Skeletal muscle tissue (tissue), 5 donors: ENCODE measurements around the gene UNC79. TPM values are rescaled to one million over a fixed set of nuclear protein-coding genes. Genes with fewer than 3 reads are reported as not detected.

Source experiments
- H3K27ac ChIP-seq: one replicate; pipeline ENCODE4 v1.7.0; 2013; ENCODE audit warnings: mild to moderate bottlenecking, low read depth, low read length, inconsistent platforms
- H3K27me3 ChIP-seq, 3 donors: one replicate each; pipeline ENCODE4 v1.7.0; 2013; ENCODE audit warnings: low read length in 3 of 3; ENCODE audit not compliant: control insufficient read depth in 3 of 3, insufficient read depth in 3 of 3
- H3K36me3 ChIP-seq, 3 donors: one replicate each; pipeline ENCODE4 v1.7.0; 2013; ENCODE audit warnings: low read length in 3 of 3; ENCODE audit not compliant: control insufficient read depth in 3 of 3, insufficient read depth in 3 of 3
- H3K4me1 ChIP-seq, 3 donors: one replicate each; pipeline ENCODE4 v1.7.0; 2013; ENCODE audit warnings: low read length in 3 of 3, mild to moderate bottlenecking in 3 of 3; ENCODE audit not compliant: control insufficient read depth in 3 of 3, insufficient read depth in 3 of 3
- H3K4me3 ChIP-seq, 3 donors: one replicate each; pipeline ENCODE4 v1.7.0; 2013; ENCODE audit warnings: low read length in 3 of 3
- H3K9ac ChIP-seq, 3 donors: one replicate each; pipeline ENCODE4 v1.7.0; 2013; ENCODE audit warnings: low read length in 3 of 3, mild to moderate bottlenecking in 3 of 3, moderate library complexity in 2 of 3, low read depth in 1 of 3
- H3K9me3 ChIP-seq, 3 donors: one replicate each; pipeline ENCODE4 v1.7.0; 2013; ENCODE audit warnings: low read length in 3 of 3; ENCODE audit not compliant: control insufficient read depth in 3 of 3
- small RNA-seq: library from RNA; depleted of rRNA; stranded (forward); fragments of <200 nt; gene quantifications from one replicate; pipeline ENCODE3, GENCODE V24; 2014
- total RNA-seq: library from RNA; depleted of rRNA; stranded (reverse); fragments of >200 nt; gene quantifications from one replicate; pipeline ENCODE4 v1.2.3, GENCODE V29; 2014
- donor health status: Osteomylitis.

The UNC79 gene
- total RNA-seq, 1 donor from 2014 or later = under 0.01 TPM

- H3K9ac ChIP-seq = no peak overlapping the region
- H3K9me3 ChIP-seq = no peaks in the 10 kb centered on the region
- H3K4me1 ChIP-seq = peaks cover 0 to 18% (median 0%) of the 10 kb centered on the region in 3 donors
- H3K27ac ChIP-seq = no peak overlapping the region
- H3K27me3 ChIP-seq = peaks cover 0 to 6% (median 0%) of the 10 kb centered on the region in 3 donors
- no peak overlapping the region for H3K4me3 ChIP-seq
- H3K36me3 ChIP-seq = no peaks in the 10 kb centered on the region
Measured at GRCh38 chr14:93748208-93749075, 317.7 kb downstream of the UNC79 start.

GRCh38 chr14:93749076-93749420, 318.3 kb downstream of the UNC79 start:
- Histone ChIP-seq H3K27me3 (peaks cover 0 to 6% (median 0%) of the 10 kb centered on the region in 3 donors), H3K4me1 (peaks cover 0 to 21% (median 0%) of the 10 kb centered on the region in 3 donors), H3K4me3 (no peak overlapping the region), H3K9ac (no peak overlapping the region), H3K9me3 (no peaks in the 10 kb centered on the region), H3K36me3 (no peaks in the 10 kb centered on the region), H3K27ac (no peak overlapping the region)

GRCh38 chr14:93751946-93752655, 321.4 kb downstream of the UNC79 start:
- no peak overlapping the region for H3K9ac ChIP-seq
- no peak overlapping the region for H3K4me3 ChIP-seq
- H3K27me3 ChIP-seq = peaks cover 0 to 2% (median 0%) of the 10 kb centered on the region in 3 donors
- H3K9me3 ChIP-seq = no peaks in the 10 kb centered on the region
- peaks cover 0 to 16% (median 0%) of the 10 kb centered on the region in 3 donors for H3K4me1 ChIP-seq
- no peak overlapping the region for H3K27ac ChIP-seq
- H3K36me3 ChIP-seq = no peaks in the 10 kb centered on the region

GRCh38 chr14:93752980-93753561, 322.3 kb downstream of the UNC79 start:
- H3K4me1 ChIP-seq = peaks cover 0 to 13% (median 0%) of the 10 kb centered on the region in 3 donors
- no peak overlapping the region for H3K4me3 ChIP-seq
- no peak overlapping the region for H3K27ac ChIP-seq
- no peaks in the 10 kb centered on the region for H3K27me3 ChIP-seq
- no peaks in the 10 kb centered on the region for H3K36me3 ChIP-seq
- H3K9me3 ChIP-seq = no peaks in the 10 kb centered on the region
- no peak overlapping the region for H3K9ac ChIP-seq

GRCh38 chr14:93753647-93754046, 322.9 kb downstream of the UNC79 start:
- H3K4me1 ChIP-seq = peaks cover 0 to 13% (median 0%) of the 10 kb centered on the region in 3 donors
- no peaks in the 10 kb centered on the region for H3K36me3 ChIP-seq
- H3K27ac ChIP-seq = no peak overlapping the region
- H3K9me3 ChIP-seq = no peaks in the 10 kb centered on the region
- no peaks in the 10 kb centered on the region for H3K27me3 ChIP-seq
- no peak overlapping the region for H3K9ac ChIP-seq
- no peak overlapping the region for H3K4me3 ChIP-seq

- Histone ChIP-seq H3K9ac (no peak overlapping the region), H3K27me3 (no peaks in the 10 kb centered on the region), H3K9me3 (no peaks in the 10 kb centered on the region), H3K36me3 (no peaks in the 10 kb centered on the region), H3K4me3 (no peak overlapping the region), H3K4me1 (peaks cover 10 to 29% (median 11%) of the 10 kb centered on the region in 3 donors), H3K27ac (no peak overlapping the region)
Measured at GRCh38 chr14:93757206-93757605, 326.5 kb downstream of the UNC79 start.

Small RNAs within 50 kb of the gene (small RNA-seq; reads per million reads assigned to genes)
- gene RF00019 (not detected), gene RF02271 (not detected), gene RNU6-1258P (not detected)

Other genes starting within 250 kb of the UNC79 start
- gene MOAP1, start 246.0 kb upstream of the UNC79 start, total RNA-seq = 20.4 TPM
- 7.3 TPM for gene LYSET, start 245.6 kb upstream of the UNC79 start, total RNA-seq
- gene GON7, start 223.9 kb upstream of the UNC79 start, total RNA-seq = 1.6 TPM
- 26.1 TPM for gene UBR7, start 223.7 kb upstream of the UNC79 start, total RNA-seq
- gene BTBD7, start 97.9 kb upstream of the UNC79 start, total RNA-seq = 39.1 TPM
- gene COX8C, start 83.8 kb upstream of the UNC79 start, total RNA-seq = not detected